ENCODE data around the gene TUFT1.

TUFT1 gene

GRCh38 chr1:151540021-151540981 lies at the start of gene TUFT1:
TSS of gene TUFT1 (plus strand) at chr1:151540309. CDS start at chr1:151540367, 58 bp downstream.
- peak; percentile 87 for DNase-seq (ENCODE audit: low read depth, low spot score)

- DNase-seq (ENCODE audit: low read depth, low spot score) = no peak
Measured at GRCh38 chr1:151491641-151492040, 48.5 kb upstream of the TUFT1 start.

- DNase-seq (ENCODE audit: low read depth, low spot score) = no peak
Measured at GRCh38 chr1:151492120-151492519, 48.0 kb upstream of the TUFT1 start.

- DNase-seq (ENCODE audit: low read depth, low spot score) = no peak
Measured at GRCh38 chr1:151493042-151493441, 47.1 kb upstream of the TUFT1 start.

- no peak for DNase-seq (ENCODE audit: low read depth, low spot score)
Measured at GRCh38 chr1:151494741-151495281, 45.3 kb upstream of the TUFT1 start.

- DNase-seq (ENCODE audit: low read depth, low spot score) = no peak
Measured at GRCh38 chr1:151495316-151495715, 44.8 kb upstream of the TUFT1 start.

GRCh38 chr1:151499365-151499764 lies 40.7 kb upstream of the TUFT1 start:
- no peak for DNase-seq (ENCODE audit: low read depth, low spot score)

- DNase-seq (ENCODE audit: low read depth, low spot score) = no peak
Measured at GRCh38 chr1:151499930-151500329, 40.2 kb upstream of the TUFT1 start.

GRCh38 chr1:151501474-151501873 lies 38.6 kb upstream of the TUFT1 start:
- no peak for DNase-seq (ENCODE audit: low read depth, low spot score)

- DNase-seq (ENCODE audit: low read depth, low spot score) = no peak
Measured at GRCh38 chr1:151502035-151502700, 37.9 kb upstream of the TUFT1 start.

- no peak for DNase-seq (ENCODE audit: low read depth, low spot score)
Measured at GRCh38 chr1:151502859-151503780, 37.0 kb upstream of the TUFT1 start.

- no peak for DNase-seq (ENCODE audit: low read depth, low spot score)
Measured at GRCh38 chr1:151504252-151504651, 35.9 kb upstream of the TUFT1 start.

GRCh38 chr1:151504759-151505158 lies 35.4 kb upstream of the TUFT1 start:
- no peak for DNase-seq (ENCODE audit: low read depth, low spot score)

- no peak for DNase-seq (ENCODE audit: low read depth, low spot score)
Measured at GRCh38 chr1:151508833-151509232, 31.3 kb upstream of the TUFT1 start.

- no peak for DNase-seq (ENCODE audit: low read depth, low spot score)
Measured at GRCh38 chr1:151509350-151510019, 30.6 kb upstream of the TUFT1 start.

- DNase-seq (ENCODE audit: low read depth, low spot score) = no peak
Measured at GRCh38 chr1:151510020-151510405, 30.1 kb upstream of the TUFT1 start.

GRCh38 chr1:151510614-151510956 lies 29.5 kb upstream of the TUFT1 start:
- no peak for DNase-seq (ENCODE audit: low read depth, low spot score)

GRCh38 chr1:151510957-151511635 lies 29.0 kb upstream of the TUFT1 start, which contains the start of gene CGN:
TSS of gene CGN (plus strand) at chr1:151511387. CDS start at chr1:151518520, 7,133 bp downstream.
- peak; percentile 73 for DNase-seq (ENCODE audit: low read depth, low spot score)

- no peak for DNase-seq (ENCODE audit: low read depth, low spot score)
Measured at GRCh38 chr1:151511636-151512215, 28.4 kb upstream of the TUFT1 start.

- no peak for DNase-seq (ENCODE audit: low read depth, low spot score)
Measured at GRCh38 chr1:151512326-151512725, 27.8 kb upstream of the TUFT1 start.

Data from activated naive CD8-positive, alpha-beta T cell treated with anti-CD3 and anti-CD28 coated beads, Interleukin-2, amount 50 U/mL, for 16 hours (primary cell).